Measurements from ENCODE around the gene PAOX. TPM values are rescaled to one million over a fixed set of nuclear protein-coding genes. Genes with fewer than 3 reads are reported as not detected.

Gene PAOX
- total RNA-seq, 1 donor from 2014 or later, result 16.9 TPM

DNA sequence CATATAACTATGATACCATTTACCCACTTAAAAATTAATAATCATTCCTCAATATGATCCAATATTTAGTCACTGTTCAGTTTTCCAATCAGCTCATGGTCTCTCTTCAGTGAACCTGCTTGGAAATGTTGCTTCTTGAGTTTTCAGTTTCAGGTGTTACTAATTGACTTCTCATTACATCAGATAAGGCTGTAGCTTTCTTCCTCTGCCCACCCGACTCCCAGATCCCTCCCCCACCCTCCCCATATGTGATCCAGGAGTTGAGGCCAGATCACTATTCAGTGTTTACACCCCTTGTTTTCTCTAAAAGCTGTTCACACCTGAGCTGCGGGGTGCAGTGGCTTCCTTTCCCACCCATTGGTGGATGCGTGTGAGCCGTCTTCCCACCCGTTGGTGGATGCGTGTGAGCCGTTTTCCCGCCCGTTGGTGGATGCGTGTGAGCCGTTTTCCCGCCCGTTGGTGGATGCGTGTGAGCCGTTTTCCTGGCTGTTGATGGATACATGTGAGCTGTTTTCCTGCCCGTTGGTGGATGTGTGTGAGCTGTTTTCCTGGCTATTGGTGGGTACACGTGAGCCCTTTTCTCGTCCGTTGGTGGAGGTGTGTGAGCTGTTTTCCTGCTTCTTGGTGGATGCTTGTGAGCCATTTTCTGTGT is 11.7 kb downstream of the PAOX start:
- ATAC-seq (ENCODE audit: low read depth), result no peak
- peak overlapping the region; percentile 87 for H3K27ac Mint-ChIP-seq
- no peaks in the 10 kb centered on the region for H3K9me3 Mint-ChIP-seq
- DNase-seq, result no peak
- CTCF ChIA-PET, result interaction anchor here (1.0 to 3.0 kb wide), 3 partner anchors 11 to 61 kb away, joined by 3 to 11 read pairs (median 3); no protein-coding TSS in a partner anchor
- POLR2A ChIA-PET, result interaction anchor here (0.7 to 6.5 kb wide), 10 partner anchors 11 to 819 kb away, joined by 3 to 52 read pairs (median 6); partner anchors contain the start of genes ECHS1, FUOM and PAOX
- TF ChIP-seq, protein P1, sequence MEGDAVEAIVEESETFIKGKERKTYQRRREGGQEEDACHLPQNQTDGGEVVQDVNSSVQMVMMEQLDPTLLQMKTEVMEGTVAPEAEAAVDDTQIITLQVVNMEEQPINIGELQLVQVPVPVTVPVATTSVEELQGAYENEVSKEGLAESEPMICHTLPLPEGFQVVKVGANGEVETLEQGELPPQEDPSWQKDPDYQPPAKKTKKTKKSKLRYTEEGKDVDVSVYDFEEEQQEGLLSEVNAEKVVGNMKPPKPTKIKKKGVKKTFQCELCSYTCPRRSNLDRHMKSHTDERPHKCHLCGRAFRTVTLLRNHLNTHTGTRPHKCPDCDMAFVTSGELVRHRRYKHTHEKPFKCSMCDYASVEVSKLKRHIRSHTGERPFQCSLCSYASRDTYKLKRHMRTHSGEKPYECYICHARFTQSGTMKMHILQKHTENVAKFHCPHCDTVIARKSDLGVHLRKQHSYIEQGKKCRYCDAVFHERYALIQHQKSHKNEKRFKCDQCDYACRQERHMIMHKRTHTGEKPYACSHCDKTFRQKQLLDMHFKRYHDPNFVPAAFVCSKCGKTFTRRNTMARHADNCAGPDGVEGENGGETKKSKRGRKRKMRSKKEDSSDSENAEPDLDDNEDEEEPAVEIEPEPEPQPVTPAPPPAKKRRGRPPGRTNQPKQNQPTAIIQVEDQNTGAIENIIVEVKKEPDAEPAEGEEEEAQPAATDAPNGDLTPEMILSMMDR (IDR thresholded peaks at IDR 0.05), result no peak
- no peaks in the 10 kb centered on the region for H3K27me3 Mint-ChIP-seq
- peaks cover 73% of the 10 kb centered on the region for H3K4me1 Mint-ChIP-seq
- intact Hi-C loops (cut with micrococcal nuclease), result no loop called here
- peaks cover 11% of the 10 kb centered on the region for H3K36me3 Mint-ChIP-seq (ENCODE audit: low read depth)
- peak overlapping the region; percentile 78 for H3K4me3 Mint-ChIP-seq

DNA sequence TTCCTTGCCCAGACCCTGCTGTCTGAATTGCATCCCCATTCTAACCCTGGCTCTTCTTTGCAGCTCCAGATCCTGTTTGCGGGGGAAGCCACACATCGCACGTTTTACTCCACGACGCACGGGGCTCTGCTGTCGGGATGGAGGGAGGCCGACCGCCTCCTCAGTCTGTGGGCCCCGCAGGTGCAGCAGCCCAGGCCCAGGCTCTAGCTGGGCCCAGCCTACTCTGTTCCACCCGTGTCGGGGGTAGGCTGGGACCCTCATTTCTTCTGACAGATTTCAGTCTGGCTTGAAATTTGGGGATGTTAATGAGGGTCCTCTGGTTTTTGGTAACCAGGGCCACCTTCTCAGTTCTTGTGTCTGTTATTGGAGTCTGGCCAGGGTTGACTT is 12.2 kb downstream of the PAOX start:
- TF ChIP-seq, protein P1 (IDR thresholded peaks at IDR 0.05), result no peak
- Mint-ChIP-seq H3K27me3 (no peaks in the 10 kb centered on the region), H3K27ac (peak overlapping the region; percentile 87), H3K36me3 (ENCODE audit: low read depth) (peaks cover 13% of the 10 kb centered on the region), H3K9me3 (no peaks in the 10 kb centered on the region), H3K4me1 (peaks cover 74% of the 10 kb centered on the region), H3K4me3 (peak overlapping the region; percentile 75)
- ChIA-PET POLR2A (interaction anchor here (0.7 to 6.5 kb wide), 6 partner anchors 12 to 820 kb away, joined by 3 to 52 read pairs (median 4); partner anchors contain the start of genes ECHS1 and PAOX), CTCF (interaction anchor here (3.0 kb wide), 1 partner anchor 62 kb away, joined by 11 read pairs; no protein-coding TSS in a partner anchor)
- intact Hi-C loops (cut with micrococcal nuclease), result no loop called here
- no peak for ATAC-seq (ENCODE audit: low read depth)
- no peak for DNase-seq

DNA sequence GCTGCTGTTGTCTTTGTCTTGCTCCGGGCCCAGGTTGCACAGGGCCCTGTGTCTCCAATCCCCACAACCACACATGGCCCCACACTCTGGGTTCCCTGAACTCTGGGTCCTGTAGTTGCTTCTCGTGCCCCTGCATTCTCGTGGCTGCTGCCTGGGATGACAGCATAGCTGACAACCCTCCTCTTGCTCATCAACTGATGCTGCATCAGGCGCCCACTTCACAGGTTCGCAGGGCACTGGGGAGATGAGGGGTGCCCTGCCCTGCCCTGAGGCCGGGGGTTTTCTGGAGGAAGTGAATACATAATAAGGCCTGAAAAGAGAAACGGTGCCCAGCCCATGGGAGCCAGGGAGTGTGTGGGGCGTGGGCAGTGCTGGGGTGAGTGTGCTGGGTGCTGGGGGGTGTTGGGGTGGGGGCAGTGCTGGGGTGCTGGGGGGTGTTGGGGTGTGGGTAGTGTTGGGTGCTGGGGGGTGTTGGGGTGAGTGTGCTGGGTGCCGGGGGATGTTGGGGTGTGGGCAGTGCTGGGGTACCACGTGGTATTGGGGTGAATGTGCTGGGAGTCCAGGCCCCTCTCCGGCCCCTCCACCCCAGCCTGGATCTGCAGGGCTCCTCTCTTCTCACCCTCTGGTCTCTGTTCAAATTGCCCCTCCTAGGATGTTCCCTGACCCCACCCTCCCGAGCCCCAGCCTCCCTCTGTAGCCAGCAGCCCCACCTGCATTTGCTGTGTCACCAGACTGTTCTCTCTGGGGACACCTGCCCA is 12.9 kb downstream of the PAOX start:
- H3K27me3 Mint-ChIP-seq, result no peaks in the 10 kb centered on the region
- peaks cover 78% of the 10 kb centered on the region for H3K4me1 Mint-ChIP-seq
- no peak for DNase-seq
- POLR2A ChIA-PET, result interaction anchor here (0.6 to 6.5 kb wide), 6 partner anchors 13 to 114 kb away, joined by 3 to 52 read pairs (median 6); partner anchors contain the start of genes ECHS1 and PAOX
- peaks cover 18% of the 10 kb centered on the region for H3K36me3 Mint-ChIP-seq (ENCODE audit: low read depth)
- peak; percentile 6 for ATAC-seq (ENCODE audit: low read depth)
- no peaks in the 10 kb centered on the region for H3K9me3 Mint-ChIP-seq
- H3K4me3 Mint-ChIP-seq, result peak overlapping the region; percentile 75
- CTCF ChIA-PET, result interaction anchor here (3.0 kb wide), 1 partner anchor 62 kb away, joined by 11 read pairs; no protein-coding TSS in a partner anchor
- intact Hi-C loops (cut with micrococcal nuclease), result no loop called here
- TF ChIP-seq, protein P1 (IDR thresholded peaks at IDR 0.05), result no peak
- peak overlapping the region; percentile 85 for H3K27ac Mint-ChIP-seq

DNA sequence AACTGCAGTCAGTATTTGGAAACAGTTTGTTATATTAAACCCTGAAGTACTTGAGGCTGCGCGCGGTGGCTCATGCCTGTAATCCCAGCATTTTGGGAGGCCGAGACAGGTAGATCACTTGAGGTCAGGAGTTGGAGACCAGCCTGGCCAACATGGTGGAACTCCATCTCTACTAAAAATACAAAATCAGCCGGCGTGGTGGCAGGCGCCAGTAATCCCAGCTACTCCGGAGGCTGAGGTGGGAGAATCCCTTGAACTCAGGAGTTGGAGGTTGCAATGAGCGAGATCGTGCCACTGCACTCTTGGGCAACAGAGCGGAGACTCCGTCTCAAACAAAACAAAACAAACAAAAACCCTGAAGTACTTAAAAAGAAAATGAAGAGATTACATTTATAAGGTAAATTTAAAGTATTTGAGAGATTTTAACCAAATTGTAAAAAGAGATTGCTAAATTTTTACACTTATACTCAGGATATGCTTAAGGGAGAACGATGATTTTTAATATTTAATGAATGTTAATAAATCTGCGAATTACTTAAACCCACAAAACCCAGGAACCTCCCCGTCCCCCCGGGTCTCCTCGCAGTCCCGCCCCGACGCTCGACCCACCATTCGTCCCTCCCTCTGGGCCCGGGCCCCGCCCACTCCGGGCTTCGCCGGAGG is 14.5 kb downstream of the PAOX start:
- H3K27me3 Mint-ChIP-seq, result no peaks in the 10 kb centered on the region
- peaks cover 68% of the 10 kb centered on the region for H3K4me1 Mint-ChIP-seq
- TF ChIP-seq, protein P1 (IDR thresholded peaks at IDR 0.05), result no peak
- peak overlapping the region; percentile 88 for H3K4me3 Mint-ChIP-seq
- no peaks in the 10 kb centered on the region for H3K9me3 Mint-ChIP-seq
- H3K36me3 Mint-ChIP-seq (ENCODE audit: low read depth), result peaks cover 30% of the 10 kb centered on the region
- peak overlapping the region; percentile 70 for H3K27ac Mint-ChIP-seq
- intact Hi-C loops (cut with micrococcal nuclease), result loop anchor here (1.0 to 2.0 kb wide), 6 partner anchors 14 to 127 kb away; partner anchors contain the start of genes ECHS1 and PAOX
- ATAC-seq (ENCODE audit: low read depth) (no peak), DNase-seq (no peak)
- CTCF ChIA-PET, result no interaction called here
- POLR2A ChIA-PET, result interaction anchor here (1.0 to 6.5 kb wide), 7 partner anchors 12 to 36 kb away, joined by 3 to 52 read pairs (median 8); partner anchors contain the start of genes ECHS1, FUOM and PAOX
